Measurements from ENCODE around the gene GPC5. TPM values are rescaled to one million over a fixed set of nuclear protein-coding genes. Genes with fewer than 3 reads are reported as not detected.

GPC5 gene
- total and polyA plus RNA-seq, 4 donors: 0.51 to 22.4 (median 2.0) TPM

DNA sequence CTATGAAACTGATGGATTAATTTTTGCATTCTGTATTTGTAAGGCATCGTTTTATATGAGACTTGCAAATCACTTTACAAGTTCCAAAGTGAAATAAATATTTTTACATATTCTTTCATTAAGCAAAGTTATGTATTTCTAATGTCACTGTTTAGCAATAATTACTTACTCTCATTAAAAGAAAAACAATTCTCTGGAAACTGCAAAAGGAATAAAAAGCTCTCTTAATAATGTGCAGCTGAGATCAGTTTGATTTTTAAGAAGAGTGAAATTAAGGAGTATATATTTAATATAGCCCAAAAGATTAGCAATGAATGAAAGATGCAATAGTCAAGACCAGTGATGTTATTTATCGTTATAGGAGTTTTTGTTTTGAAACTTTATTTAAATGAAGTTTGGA lies 155.2 kb downstream of the GPC5 start (continued):
- TF ChIP-seq, protein P1, sequence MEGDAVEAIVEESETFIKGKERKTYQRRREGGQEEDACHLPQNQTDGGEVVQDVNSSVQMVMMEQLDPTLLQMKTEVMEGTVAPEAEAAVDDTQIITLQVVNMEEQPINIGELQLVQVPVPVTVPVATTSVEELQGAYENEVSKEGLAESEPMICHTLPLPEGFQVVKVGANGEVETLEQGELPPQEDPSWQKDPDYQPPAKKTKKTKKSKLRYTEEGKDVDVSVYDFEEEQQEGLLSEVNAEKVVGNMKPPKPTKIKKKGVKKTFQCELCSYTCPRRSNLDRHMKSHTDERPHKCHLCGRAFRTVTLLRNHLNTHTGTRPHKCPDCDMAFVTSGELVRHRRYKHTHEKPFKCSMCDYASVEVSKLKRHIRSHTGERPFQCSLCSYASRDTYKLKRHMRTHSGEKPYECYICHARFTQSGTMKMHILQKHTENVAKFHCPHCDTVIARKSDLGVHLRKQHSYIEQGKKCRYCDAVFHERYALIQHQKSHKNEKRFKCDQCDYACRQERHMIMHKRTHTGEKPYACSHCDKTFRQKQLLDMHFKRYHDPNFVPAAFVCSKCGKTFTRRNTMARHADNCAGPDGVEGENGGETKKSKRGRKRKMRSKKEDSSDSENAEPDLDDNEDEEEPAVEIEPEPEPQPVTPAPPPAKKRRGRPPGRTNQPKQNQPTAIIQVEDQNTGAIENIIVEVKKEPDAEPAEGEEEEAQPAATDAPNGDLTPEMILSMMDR (IDR thresholded peaks at IDR 0.05; ENCODE audit: low read depth, low read length, missing input control): no peak
- TF ChIP-seq RXRA (IDR thresholded peaks at IDR 0.05) (no peak), SP1 (IDR thresholded peaks at IDR 0.05) (no peak), EGR1 (IDR thresholded peaks at IDR 0.05; ENCODE audit: low read depth in 2 of 2) (no peak), YY1 (IDR thresholded peaks at IDR 0.05) (no peak), HNF4A (conservative IDR thresholded peaks at IDR 0.05) (no peak), JUND (IDR thresholded peaks at IDR 0.05) (no peak), FOXA2 (IDR thresholded peaks at IDR 0.05) (no peak)
- TF ChIP-seq, protein P2, sequence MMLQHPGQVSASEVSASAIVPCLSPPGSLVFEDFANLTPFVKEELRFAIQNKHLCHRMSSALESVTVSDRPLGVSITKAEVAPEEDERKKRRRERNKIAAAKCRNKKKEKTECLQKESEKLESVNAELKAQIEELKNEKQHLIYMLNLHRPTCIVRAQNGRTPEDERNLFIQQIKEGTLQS (IDR thresholded peaks at IDR 0.05): no peak
- TF ChIP-seq, protein P3, sequence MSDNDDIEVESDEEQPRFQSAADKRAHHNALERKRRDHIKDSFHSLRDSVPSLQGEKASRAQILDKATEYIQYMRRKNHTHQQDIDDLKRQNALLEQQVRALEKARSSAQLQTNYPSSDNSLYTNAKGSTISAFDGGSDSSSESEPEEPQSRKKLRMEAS (IDR thresholded peaks at IDR 0.05): no peak

DNA sequence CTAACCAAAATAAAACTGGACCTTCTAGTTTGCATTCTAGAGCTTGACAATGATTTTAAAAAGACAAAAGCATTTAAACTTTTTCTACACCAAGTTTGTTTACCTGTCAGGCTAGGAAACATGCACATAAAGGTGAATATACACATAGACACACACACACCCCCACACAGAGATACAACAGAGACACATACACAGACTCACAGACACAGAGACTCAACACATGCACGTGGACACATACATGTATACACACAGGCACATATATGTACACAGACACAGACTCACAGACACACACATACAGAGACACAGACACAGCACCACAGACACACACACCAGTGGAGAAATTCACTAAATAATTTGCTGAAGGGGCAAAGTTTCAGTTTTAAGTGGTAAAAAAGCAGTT lies 155.7 kb downstream of the GPC5 start:
- Histone ChIP-seq H3K27ac (ENCODE audit: low read depth in 1 of 2, low read length in 2 of 2) (no peak overlapping the region), H3K9me3 (ENCODE audit: control insufficient read depth in 4 of 4, low read length in 3 of 4) (no peaks in the 10 kb centered on the region), H3K36me3 (ENCODE audit: control insufficient read depth in 4 of 4, insufficient read depth in 3 of 4, low read depth in 1 of 4, low read length in 3 of 4) (no peaks in the 10 kb centered on the region), H3K9ac (ENCODE audit: low read depth in 1 of 2, low read length in 2 of 2) (no peak overlapping the region), H3K4me3 (ENCODE audit: low read depth in 1 of 3, low read length in 3 of 3) (no peak overlapping the region), H3K27me3 (ENCODE audit: control insufficient read depth in 4 of 4, insufficient read depth in 4 of 4, low read length in 3 of 4) (no peaks in the 10 kb centered on the region), H3K4me1 (ENCODE audit: control insufficient read depth in 4 of 4, insufficient read depth in 4 of 4, low read length in 3 of 4) (no peaks in the 10 kb centered on the region)
- 73% methylated on average over 1 of the region's 1 CpG for WGBS
- no peak for DNase-seq (ENCODE audit: low spot score)
- TF ChIP-seq FOXA1 (IDR thresholded peaks at IDR 0.05) (no peak), TAF1 (conservative IDR thresholded peaks at IDR 0.05) (no peak), HNF4A (conservative IDR thresholded peaks at IDR 0.05) (no peak), GABPA (IDR thresholded peaks at IDR 0.05 in 1 of 2, conservative IDR thresholded peaks at IDR 0.05 in 1 of 2) (no peak), FOXA2 (IDR thresholded peaks at IDR 0.05) (no peak), EGR1 (IDR thresholded peaks at IDR 0.05; ENCODE audit: low read depth in 2 of 2) (no peak), SP1 (IDR thresholded peaks at IDR 0.05) (no peak), JUND (IDR thresholded peaks at IDR 0.05) (no peak)
- TF ChIP-seq, protein P4, sequence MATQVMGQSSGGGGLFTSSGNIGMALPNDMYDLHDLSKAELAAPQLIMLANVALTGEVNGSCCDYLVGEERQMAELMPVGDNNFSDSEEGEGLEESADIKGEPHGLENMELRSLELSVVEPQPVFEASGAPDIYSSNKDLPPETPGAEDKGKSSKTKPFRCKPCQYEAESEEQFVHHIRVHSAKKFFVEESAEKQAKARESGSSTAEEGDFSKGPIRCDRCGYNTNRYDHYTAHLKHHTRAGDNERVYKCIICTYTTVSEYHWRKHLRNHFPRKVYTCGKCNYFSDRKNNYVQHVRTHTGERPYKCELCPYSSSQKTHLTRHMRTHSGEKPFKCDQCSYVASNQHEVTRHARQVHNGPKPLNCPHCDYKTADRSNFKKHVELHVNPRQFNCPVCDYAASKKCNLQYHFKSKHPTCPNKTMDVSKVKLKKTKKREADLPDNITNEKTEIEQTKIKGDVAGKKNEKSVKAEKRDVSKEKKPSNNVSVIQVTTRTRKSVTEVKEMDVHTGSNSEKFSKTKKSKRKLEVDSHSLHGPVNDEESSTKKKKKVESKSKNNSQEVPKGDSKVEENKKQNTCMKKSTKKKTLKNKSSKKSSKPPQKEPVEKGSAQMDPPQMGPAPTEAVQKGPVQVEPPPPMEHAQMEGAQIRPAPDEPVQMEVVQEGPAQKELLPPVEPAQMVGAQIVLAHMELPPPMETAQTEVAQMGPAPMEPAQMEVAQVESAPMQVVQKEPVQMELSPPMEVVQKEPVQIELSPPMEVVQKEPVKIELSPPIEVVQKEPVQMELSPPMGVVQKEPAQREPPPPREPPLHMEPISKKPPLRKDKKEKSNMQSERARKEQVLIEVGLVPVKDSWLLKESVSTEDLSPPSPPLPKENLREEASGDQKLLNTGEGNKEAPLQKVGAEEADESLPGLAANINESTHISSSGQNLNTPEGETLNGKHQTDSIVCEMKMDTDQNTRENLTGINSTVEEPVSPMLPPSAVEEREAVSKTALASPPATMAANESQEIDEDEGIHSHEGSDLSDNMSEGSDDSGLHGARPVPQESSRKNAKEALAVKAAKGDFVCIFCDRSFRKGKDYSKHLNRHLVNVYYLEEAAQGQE (IDR thresholded peaks at IDR 0.05): no peak
- TF ChIP-seq, protein P5, sequence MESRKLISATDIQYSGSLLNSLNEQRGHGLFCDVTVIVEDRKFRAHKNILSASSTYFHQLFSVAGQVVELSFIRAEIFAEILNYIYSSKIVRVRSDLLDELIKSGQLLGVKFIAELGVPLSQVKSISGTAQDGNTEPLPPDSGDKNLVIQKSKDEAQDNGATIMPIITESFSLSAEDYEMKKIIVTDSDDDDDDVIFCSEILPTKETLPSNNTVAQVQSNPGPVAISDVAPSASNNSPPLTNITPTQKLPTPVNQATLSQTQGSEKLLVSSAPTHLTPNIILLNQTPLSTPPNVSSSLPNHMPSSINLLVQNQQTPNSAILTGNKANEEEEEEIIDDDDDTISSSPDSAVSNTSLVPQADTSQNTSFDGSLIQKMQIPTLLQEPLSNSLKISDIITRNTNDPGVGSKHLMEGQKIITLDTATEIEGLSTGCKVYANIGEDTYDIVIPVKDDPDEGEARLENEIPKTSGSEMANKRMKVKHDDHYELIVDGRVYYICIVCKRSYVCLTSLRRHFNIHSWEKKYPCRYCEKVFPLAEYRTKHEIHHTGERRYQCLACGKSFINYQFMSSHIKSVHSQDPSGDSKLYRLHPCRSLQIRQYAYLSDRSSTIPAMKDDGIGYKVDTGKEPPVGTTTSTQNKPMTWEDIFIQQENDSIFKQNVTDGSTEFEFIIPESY (IDR thresholded peaks at IDR 0.05): no peak
